BLaER1 (cell line): ENCODE results near the gene SERPINB2.
A peak's percentile ranks its signal among the peaks of the same experiment; 100 is the strongest.

ENCODE experiments used
- H3K27ac ChIP-seq: shearing (Covaris generic); formaldehyde crosslinking; 2 replicates; pipeline ENCODE4 v1.8.1; 2022
- H3K27me3 ChIP-seq: shearing (Covaris generic); formaldehyde crosslinking; 2 replicates; pipeline ENCODE4 v1.8.1; 2022
- H3K36me3 ChIP-seq: shearing (Covaris generic); formaldehyde crosslinking; 2 replicates; pipeline ENCODE4 v1.8.1; 2022
- H3K4me1 ChIP-seq: shearing (Covaris generic); formaldehyde crosslinking; 2 replicates; pipeline ENCODE4 v1.8.1; 2022
- H3K4me2 ChIP-seq: shearing (Covaris generic); formaldehyde crosslinking; 2 replicates; pipeline ENCODE4 v1.8.1; 2022
- H3K4me3 ChIP-seq: shearing (Covaris generic); formaldehyde crosslinking; 2 replicates; pipeline ENCODE4 v1.8.1; 2022
- H3K9ac ChIP-seq: shearing (Covaris generic); formaldehyde crosslinking; 2 replicates; pipeline ENCODE4 v1.8.1; 2022
- H3K9me3 ChIP-seq: shearing (Covaris generic); formaldehyde crosslinking; 2 replicates; pipeline ENCODE4 v1.8.1; 2022
- H4K20me1 ChIP-seq: shearing (Covaris generic); formaldehyde crosslinking; 2 replicates; pipeline ENCODE4 v1.8.1; 2022
- Cebpa-rat ChIP-seq: shearing (Covaris generic); IDR thresholded peaks from 2 replicates; pipeline ENCODE4 v1.8.1; 2022

SERPINB2 gene

GRCh38 chr18:63883617-63884016, 3.9 kb upstream of the SERPINB2 start:
- Histone ChIP-seq H4K20me1 (no peaks in the 10 kb centered on the region), H3K4me3 (no peak overlapping the region), H3K4me1 (peaks cover 7% of the 10 kb centered on the region), H3K27me3 (no peaks in the 10 kb centered on the region), H3K27ac (no peak overlapping the region), H3K9ac (no peak overlapping the region), H3K4me2 (no peak overlapping the region), H3K9me3 (no peaks in the 10 kb centered on the region), H3K36me3 (no peaks in the 10 kb centered on the region)
- no peak for TF ChIP-seq Cebpa-rat

GRCh38 chr18:63888470-63889190, 1.1 kb downstream of the SERPINB2 start:
- no peaks in the 10 kb centered on the region for H3K27me3 ChIP-seq
- H3K27ac ChIP-seq: no peak overlapping the region
- no peak for TF ChIP-seq Cebpa-rat
- H3K9me3 ChIP-seq: no peaks in the 10 kb centered on the region
- no peaks in the 10 kb centered on the region for H4K20me1 ChIP-seq
- no peak overlapping the region for H3K4me3 ChIP-seq
- H3K4me1 ChIP-seq: no peaks in the 10 kb centered on the region
- no peaks in the 10 kb centered on the region for H3K36me3 ChIP-seq
- H3K9ac ChIP-seq: no peak overlapping the region
- no peak overlapping the region for H3K4me2 ChIP-seq

GRCh38 chr18:63889626-63890025, 2.1 kb downstream of the SERPINB2 start:
- no peak for TF ChIP-seq Cebpa-rat
- H3K27ac ChIP-seq: no peak overlapping the region
- H3K36me3 ChIP-seq: no peaks in the 10 kb centered on the region
- H3K9ac ChIP-seq: no peak overlapping the region
- H3K4me3 ChIP-seq: no peak overlapping the region
- H3K27me3 ChIP-seq: no peaks in the 10 kb centered on the region
- no peaks in the 10 kb centered on the region for H3K9me3 ChIP-seq
- H3K4me2 ChIP-seq: no peak overlapping the region
- no peaks in the 10 kb centered on the region for H3K4me1 ChIP-seq
- no peaks in the 10 kb centered on the region for H4K20me1 ChIP-seq

- Histone ChIP-seq H3K9me3 (no peaks in the 10 kb centered on the region), H3K4me1 (0 out of 2 replicates have a peak, but pooled peaks cover 4% of the 10 kb centered on the region)
- TF ChIP-seq Cebpa-rat: no peak
Observed at GRCh38 chr18:63890237-63890949, 2.9 kb downstream of the SERPINB2 start.

GRCh38 chr18:63890950-63891304, 3.4 kb downstream of the SERPINB2 start:
- Histone ChIP-seq H3K27me3 (no peaks in the 10 kb centered on the region), H3K36me3 (no peaks in the 10 kb centered on the region), H3K27ac (no peak overlapping the region), H3K4me2 (no peak overlapping the region), H3K9ac (no peak overlapping the region), H3K9me3 (no peaks in the 10 kb centered on the region), H3K4me3 (no peak overlapping the region), H4K20me1 (no peaks in the 10 kb centered on the region), H3K4me1 (0 out of 2 replicates have a peak, but pooled peaks cover 6% of the 10 kb centered on the region)
- TF ChIP-seq Cebpa-rat: no peak

More at GRCh38 chr18:63890237-63890949, 2.9 kb downstream of the SERPINB2 start:
- Histone ChIP-seq H3K9ac (no peak overlapping the region), H3K4me3 (no peak overlapping the region), H3K4me2 (no peak overlapping the region), H3K36me3 (no peaks in the 10 kb centered on the region), H3K27me3 (no peaks in the 10 kb centered on the region), H4K20me1 (no peaks in the 10 kb centered on the region), H3K27ac (no peak overlapping the region)

GRCh38 chr18:63892566-63892965, 5.1 kb downstream of the SERPINB2 start:
- Histone ChIP-seq H3K27ac (no peak overlapping the region), H3K4me3 (no peak overlapping the region), H3K27me3 (no peaks in the 10 kb centered on the region), H3K9me3 (no peaks in the 10 kb centered on the region), H3K36me3 (no peaks in the 10 kb centered on the region), H3K4me1 (0 out of 2 replicates have a peak, but pooled peaks cover 6% of the 10 kb centered on the region), H3K4me2 (no peak overlapping the region), H4K20me1 (no peaks in the 10 kb centered on the region), H3K9ac (no peak overlapping the region)
- no peak for TF ChIP-seq Cebpa-rat

GRCh38 chr18:63894106-63894772, 6.7 kb downstream of the SERPINB2 start:
- Histone ChIP-seq H3K27me3 (no peaks in the 10 kb centered on the region), H3K36me3 (no peaks in the 10 kb centered on the region), H3K27ac (no peak overlapping the region), H3K9ac (no peak overlapping the region), H4K20me1 (no peaks in the 10 kb centered on the region), H3K4me2 (no peak overlapping the region), H3K4me1 (0 out of 2 replicates have a peak, but pooled peaks cover 6% of the 10 kb centered on the region), H3K9me3 (no peaks in the 10 kb centered on the region), H3K4me3 (no peak overlapping the region)
- TF ChIP-seq Cebpa-rat: no peak

- H3K36me3 ChIP-seq: no peaks in the 10 kb centered on the region
- H3K4me3 ChIP-seq: no peak overlapping the region
- no peaks in the 10 kb centered on the region for H3K27me3 ChIP-seq
- no peak overlapping the region for H3K9ac ChIP-seq
- 0 out of 2 replicates have a peak, but pooled peaks cover 6% of the 10 kb centered on the region for H3K4me1 ChIP-seq
- H3K27ac ChIP-seq: no peak overlapping the region
- H3K4me2 ChIP-seq: peak overlapping the region; percentile 3
- TF ChIP-seq Cebpa-rat: no peak
- H3K9me3 ChIP-seq: no peaks in the 10 kb centered on the region
- no peaks in the 10 kb centered on the region for H4K20me1 ChIP-seq
Observed at GRCh38 chr18:63895190-63895589, 7.7 kb downstream of the SERPINB2 start.

- Histone ChIP-seq H3K27me3 (no peaks in the 10 kb centered on the region), H3K27ac (no peak overlapping the region), H3K4me1 (0 out of 2 replicates have a peak, but pooled peaks cover 6% of the 10 kb centered on the region), H4K20me1 (no peaks in the 10 kb centered on the region), H3K9ac (no peak overlapping the region), H3K36me3 (no peaks in the 10 kb centered on the region), H3K4me2 (no peak overlapping the region), H3K4me3 (no peak overlapping the region), H3K9me3 (no peaks in the 10 kb centered on the region)
- TF ChIP-seq Cebpa-rat: no peak
Observed at GRCh38 chr18:63897072-63897471, 9.6 kb downstream of the SERPINB2 start.

GRCh38 chr18:63899206-63899605, 11.7 kb downstream of the SERPINB2 start:
- TF ChIP-seq Cebpa-rat: no peak
- Histone ChIP-seq H3K36me3 (no peaks in the 10 kb centered on the region), H3K4me1 (0 out of 2 replicates have a peak, but pooled peaks cover 6% of the 10 kb centered on the region), H3K27me3 (no peaks in the 10 kb centered on the region), H3K9me3 (no peaks in the 10 kb centered on the region), H3K9ac (no peak overlapping the region), H3K4me2 (no peak overlapping the region), H4K20me1 (no peaks in the 10 kb centered on the region), H3K27ac (no peak overlapping the region), H3K4me3 (no peak overlapping the region)
